Panc1 (cell line): ENCODE data around the gene PLD3.

Experiments
- CTCF ChIP-seq: fragments of 450-650 bp; IDR thresholded peaks from 2 replicates; pipeline ENCODE4 v1.5.1; 2017; ENCODE audit warnings: mild to moderate bottlenecking
- SIN3A ChIP-seq: IDR thresholded peaks from 2 replicates; pipeline ENCODE4 v1.6.1; 2012; ENCODE audit warnings: low read depth, mild to moderate bottlenecking, low read length, moderate library complexity, borderline replicate concordance; ENCODE audit not compliant: insufficient read depth

GRCh38 chr19:40323705-40324104, 24.8 kb upstream of the PLD3 start:
- no peak for TF ChIP-seq CTCF
- TF ChIP-seq SIN3A: no peak
